Stromal cell of bone marrow (primary cell): ENCODE measurements around the gene EXTL2.
"Not testable (repeated sequence)": the region's sequence is repeated elsewhere in the genome, so short reads cannot be mapped to it uniquely, and the experiment has no call there.

ENCODE experiments used
- DNase-seq: peaks from one replicate; pipeline ENCODE4 v3.0.0-alpha.2; 2012; ENCODE audit warnings: low read depth

The EXTL2 gene

GRCh38 chr1:100860397-100860991, 34.1 kb downstream of the EXTL2 start:
- no peak for DNase-seq

GRCh38 chr1:100855116-100855515, 39.5 kb downstream of the EXTL2 start:
- not testable (repeated sequence) for DNase-seq

- no peak for DNase-seq
Measured at GRCh38 chr1:100852976-100853375, 41.7 kb downstream of the EXTL2 start.

- no peak for DNase-seq
Measured at GRCh38 chr1:100851726-100852125, 42.9 kb downstream of the EXTL2 start.

GRCh38 chr1:100847361-100848082, 47.1 kb downstream of the EXTL2 start:
- no peak for DNase-seq

- not testable (repeated sequence) for DNase-seq
Measured at GRCh38 chr1:100843160-100843559, 51.5 kb downstream of the EXTL2 start.

- DNase-seq, result no peak
Measured at GRCh38 chr1:100835866-100836842, 58.5 kb downstream of the EXTL2 start.

- no peak for DNase-seq
Measured at GRCh38 chr1:100834777-100835660, 59.6 kb downstream of the EXTL2 start.

GRCh38 chr1:100832694-100833428, 61.8 kb downstream of the EXTL2 start:
- DNase-seq, result no peak

GRCh38 chr1:100825666-100826065, 69.0 kb downstream of the EXTL2 start:
- DNase-seq, result not testable (repeated sequence)
